NCI-H510A treated with DMSO at 0.1 percent for 48 hours (cell line): ENCODE data around the gene TMEM63A.
"Not testable (repeated sequence)": the region's sequence is repeated elsewhere in the genome, so short reads cannot be mapped to it uniquely, and the experiment has no call there.

Experiments used
- DNase-seq: peaks from one replicate; lab custom pipeline; 2025; lab: John Stamatoyannopoulos, UW

Gene TMEM63A

DNA sequence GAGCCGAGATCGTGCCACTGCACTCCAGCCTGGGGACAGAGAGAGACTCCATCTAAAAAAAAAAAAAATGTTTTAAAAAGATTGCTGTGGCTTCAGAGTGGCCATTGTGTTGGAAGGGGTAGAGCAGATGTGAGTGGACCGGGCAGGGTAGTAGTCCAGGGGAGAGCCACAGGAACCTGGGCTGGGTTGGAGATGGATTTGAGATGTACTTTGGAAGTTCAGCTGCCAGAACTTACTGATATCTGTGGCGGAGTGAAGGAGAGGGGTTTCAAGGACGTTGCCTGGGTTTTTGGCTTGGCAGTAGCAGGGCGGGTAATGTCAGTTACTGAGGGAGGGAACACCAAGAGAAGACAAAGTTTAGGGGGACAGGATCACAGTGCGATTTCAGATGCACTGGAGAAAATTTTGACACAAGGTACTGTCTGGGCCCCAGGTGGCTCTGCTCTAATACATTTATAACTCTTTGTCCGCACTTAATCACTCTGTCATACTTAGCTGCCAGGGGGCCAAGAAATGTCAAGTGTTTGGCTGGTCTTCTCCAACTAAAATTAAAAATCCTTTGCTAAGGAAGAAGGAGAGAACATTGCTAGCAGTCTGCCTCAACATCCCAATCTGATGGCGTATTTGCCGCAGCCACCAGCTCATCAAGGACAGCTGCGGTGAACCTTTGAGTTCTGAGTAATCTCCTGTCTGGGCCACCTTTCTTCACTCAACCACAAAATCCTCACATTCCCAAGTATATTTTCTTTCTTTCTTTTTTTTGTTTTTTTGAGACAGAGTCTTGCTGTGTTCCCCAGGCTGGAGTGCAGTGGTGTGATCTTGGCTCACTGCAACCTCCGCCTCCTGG lies 62.6 kb downstream of the TMEM63A start:
- DNase-seq, result no peak

DNA sequence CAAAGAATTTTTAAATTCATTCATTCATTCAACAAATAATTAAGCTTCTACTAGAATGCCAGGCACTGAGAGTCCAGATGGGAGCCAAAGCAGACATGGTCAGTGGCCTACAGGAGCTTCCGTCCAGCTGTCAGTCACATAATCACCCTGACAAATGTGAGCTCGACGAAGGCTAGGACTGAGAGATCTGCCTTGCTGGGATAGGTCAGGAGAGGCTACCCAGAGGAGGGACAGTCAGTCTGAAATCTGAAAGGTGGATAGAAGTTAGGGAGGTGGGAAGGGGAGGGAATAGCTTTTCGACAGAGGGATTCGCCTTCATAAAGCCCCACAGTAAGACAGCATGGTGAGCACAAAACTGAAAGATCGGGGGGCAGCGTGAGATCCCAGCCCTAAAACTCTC lies 64.0 kb downstream of the TMEM63A start:
- DNase-seq, result no peak

GRCh38 chr1:225817611-225818061 lies 64.5 kb downstream of the TMEM63A start:
- peak; percentile 13 for DNase-seq

DNA sequence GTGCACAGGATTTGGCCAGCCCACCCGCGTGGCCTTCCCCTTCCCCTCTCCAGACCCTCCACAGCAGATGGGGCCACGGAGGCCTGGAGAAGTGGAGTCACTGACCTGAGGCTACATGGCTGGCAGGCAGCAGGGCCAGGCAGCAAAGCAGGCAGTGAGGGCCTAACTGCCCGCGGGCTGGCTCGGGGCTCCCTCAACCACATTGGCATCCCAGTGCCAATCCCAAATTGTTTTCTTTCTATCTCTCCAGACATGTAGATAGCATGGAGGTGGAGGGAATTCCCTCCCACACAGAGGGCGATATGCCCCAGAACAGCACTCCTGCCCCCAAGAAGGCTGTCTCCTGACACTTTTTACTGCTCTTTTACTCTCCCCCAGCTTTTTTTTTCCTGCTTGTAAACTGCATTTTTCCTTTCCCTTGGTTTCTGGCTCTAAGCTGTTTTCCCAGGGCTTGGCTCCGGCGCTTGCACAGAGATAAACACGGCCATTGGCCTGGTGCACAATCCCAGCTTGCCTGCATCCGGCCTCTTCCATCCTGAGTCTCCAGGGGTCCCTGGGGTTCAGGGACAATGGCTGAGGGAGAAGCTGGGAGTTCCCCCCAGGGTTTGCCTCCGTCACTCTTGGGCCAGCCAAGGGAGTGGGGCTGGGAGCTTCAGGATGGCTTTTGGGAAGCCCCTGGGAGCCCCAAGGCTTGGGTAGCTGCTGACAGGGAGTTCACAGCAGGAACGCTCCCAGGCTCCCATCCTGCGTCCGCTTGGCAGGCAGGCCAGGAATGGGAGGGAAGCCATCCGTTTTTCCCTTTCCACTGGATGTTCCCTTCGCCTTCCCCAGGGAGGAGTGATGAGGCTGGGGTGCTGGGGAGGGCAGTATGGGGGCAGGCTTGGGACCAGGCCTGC lies 65.3 kb downstream of the TMEM63A start:
- DNase-seq, result no peak

DNA sequence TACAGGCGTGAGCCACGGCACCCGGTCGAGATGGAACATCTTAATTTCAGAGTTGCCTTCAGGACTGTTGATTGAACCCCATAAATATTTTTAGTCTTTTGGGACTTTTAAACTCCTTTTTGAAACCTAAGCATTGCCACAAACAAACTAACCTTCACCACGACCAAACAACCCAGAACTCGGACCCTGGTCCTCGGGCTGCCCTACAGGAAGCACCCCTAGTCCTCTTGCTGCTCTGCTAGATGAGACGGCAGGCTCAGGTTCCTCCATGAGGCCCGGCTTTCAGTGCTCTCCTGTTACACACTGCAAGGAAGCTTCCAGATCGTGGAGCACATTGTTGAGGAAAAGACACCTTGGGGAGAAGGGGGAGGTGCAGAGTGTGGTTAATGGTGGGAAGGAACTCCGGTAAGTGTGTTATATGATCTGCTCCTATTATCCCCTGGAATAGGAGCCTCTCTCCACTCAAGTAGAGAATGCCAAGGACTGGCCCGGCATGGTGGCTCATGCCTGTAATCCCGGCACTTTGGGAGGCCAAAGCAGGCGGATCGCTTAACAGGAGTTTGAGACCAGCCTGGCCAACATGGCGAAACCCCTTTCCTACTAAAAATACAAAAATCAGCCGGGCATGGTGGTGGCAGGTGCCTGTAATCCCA lies 66.5 kb downstream of the TMEM63A start:
- peak; percentile 72 for DNase-seq

DNA sequence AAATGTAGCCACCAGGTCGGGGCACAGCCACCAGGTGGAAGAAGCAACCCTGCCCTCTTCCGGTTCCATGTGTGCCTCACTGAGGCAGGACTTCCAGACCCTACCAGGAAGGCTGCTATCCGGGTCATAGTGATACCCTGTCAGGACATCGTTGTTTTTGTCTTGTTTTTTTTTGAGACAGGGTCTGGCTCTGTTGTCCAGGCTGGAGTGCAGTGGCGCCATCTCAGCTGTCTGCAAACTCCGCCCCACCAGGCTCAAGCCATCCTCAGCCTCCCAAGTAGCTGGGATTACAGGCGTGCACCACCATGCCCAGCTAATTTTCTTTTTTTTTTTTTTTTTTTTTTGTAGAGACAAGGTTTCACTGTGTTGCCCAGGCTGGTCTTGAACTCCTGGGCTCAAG lies 67.1 kb downstream of the TMEM63A start:
- DNase-seq, result not testable (repeated sequence)

- no peak for DNase-seq
These were observed 67.8 kb downstream of the TMEM63A start for GRCh38 chr1:225814381-225814780.

DNA sequence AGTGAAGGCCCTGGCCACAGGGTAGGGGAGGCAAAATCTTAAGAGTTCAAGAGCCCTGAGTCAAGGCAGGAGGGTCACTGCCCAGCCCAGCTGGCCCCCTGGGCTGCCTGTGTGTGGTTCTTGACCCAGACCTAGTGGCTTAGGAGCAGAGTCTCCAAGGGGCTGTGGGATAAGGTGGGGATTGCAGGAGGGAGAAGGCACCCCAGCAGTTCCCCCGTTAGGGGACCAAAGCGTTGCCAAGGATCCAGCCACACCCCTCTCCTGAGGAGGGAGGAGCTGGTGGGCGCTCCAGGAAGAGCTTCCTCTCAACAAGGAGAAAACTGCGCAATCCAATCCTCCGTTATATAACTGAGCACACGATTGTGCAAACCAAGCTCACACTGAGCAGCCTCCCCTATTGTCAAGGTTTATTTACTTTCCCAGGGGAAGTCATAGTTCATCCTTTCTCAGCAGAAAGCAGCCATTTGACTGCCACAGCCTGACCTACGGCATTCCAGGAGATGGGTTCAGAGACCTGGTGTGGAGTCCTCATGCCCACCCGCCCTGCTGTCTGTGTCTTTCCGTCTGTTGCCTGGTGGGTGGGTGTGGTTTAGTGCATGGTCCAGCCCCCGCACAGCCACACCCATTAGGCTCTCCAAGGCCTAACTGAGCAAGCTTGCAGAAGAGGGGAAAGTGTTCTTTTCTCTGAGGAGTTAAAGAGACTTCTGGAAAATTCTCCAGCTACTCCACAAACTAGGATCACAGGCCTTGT lies 68.8 kb downstream of the TMEM63A start:
- peak; percentile 87 for DNase-seq

- DNase-seq, result no peak
These were observed 69.5 kb downstream of the TMEM63A start for GRCh38 chr1:225812488-225813213.

- no peak for DNase-seq
These were observed 70.3 kb downstream of the TMEM63A start for GRCh38 chr1:225811622-225812487.

GRCh38 chr1:225810579-225811538 lies 71.3 kb downstream of the TMEM63A start:
- DNase-seq, result peak; percentile 50

GRCh38 chr1:225809842-225810578 lies 72.2 kb downstream of the TMEM63A start, which contains the start of gene EPHX1:
TSS of gene EPHX1 (plus strand) at chr1:225810124. CDS start at chr1:225828730, 18,606 bp downstream.
- DNase-seq, result peak; percentile 80

DNA sequence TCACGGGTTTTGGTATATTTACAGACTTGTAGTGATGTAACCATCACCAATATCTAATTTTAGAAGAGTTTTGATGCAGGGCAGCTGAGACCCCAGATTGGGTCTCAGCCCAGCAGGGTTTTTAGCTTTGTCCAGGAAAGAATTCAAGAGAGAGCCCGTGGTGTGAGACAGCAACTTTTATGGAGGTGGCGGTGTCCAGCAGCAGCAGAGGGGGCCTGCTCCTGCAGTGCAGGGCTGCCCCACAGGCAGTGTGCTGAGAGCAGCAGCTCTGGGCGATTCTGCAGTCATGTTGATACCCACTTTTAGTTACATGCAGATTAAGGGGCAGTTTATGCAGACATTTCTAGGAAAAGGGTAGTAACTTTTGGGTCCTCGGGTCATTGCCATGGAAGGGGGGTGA lies 74.0 kb downstream of the TMEM63A start:
- no peak for DNase-seq

DNA sequence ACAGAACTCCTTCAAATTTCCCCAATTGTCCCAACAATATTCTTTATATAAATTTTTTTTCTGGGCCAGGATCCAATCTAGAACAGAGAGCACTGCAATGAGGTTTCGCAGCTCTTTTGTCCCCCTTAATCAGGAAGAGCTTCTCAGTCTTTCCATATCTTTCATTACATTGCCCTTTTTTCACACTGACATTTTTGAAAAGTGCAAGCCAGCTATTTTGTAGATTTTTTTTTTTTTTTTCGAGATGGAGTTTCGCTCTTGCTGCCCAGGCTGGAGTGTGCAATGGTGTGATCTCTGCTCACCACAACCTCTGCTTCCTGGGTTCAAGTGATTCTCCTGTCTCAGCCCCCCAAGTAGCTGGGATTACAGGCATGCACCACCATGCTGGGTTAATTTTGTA lies 75.4 kb downstream of the TMEM63A start:
- DNase-seq, result not testable (repeated sequence)

DNA sequence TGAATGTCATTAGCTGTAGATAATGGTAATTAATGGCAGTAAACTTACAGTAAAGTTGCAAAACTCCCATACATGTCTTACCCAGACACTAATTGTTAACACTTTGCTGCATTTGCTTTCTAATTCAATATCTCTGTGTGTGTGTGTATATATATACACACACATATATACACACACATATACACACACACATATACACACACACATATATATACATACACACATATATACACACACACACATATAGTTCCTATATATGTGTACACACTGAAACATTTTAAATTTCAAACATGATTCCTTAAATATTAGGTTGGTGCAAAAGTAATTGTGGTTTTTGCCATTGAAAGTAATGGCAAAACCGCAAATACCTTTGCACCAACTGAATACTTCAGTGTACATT lies 75.9 kb downstream of the TMEM63A start:
- DNase-seq, result no peak

- DNase-seq, result not testable (repeated sequence)
These were observed 81.0 kb downstream of the TMEM63A start for GRCh38 chr1:225801146-225801545.

- DNase-seq, result not testable (repeated sequence)
These were observed 86.1 kb downstream of the TMEM63A start for GRCh38 chr1:225796097-225796496.
